Kidney (tissue), 22 donors: Measurements from ENCODE around the gene GOLPH3L. TPM values are rescaled to one million over a fixed set of nuclear protein-coding genes. Genes with fewer than 3 reads are reported as not detected.

Experiments
- DNase-seq, 5 donors: peaks; one replicate each; pipeline ENCODE4 v3.0.0-alpha.2; 2013 to 2020
- FAIRE-seq: peaks from 2 replicates; lab custom pipeline; 2012; peaks lifted over from hg19 to GRCh38; lab: Jason Lieb, UNC
- H3K27ac ChIP-seq, 2 donors: one replicate each; pipeline ENCODE4 v1.7.0; 2013; ENCODE audit warnings: low read depth in 2 of 2, low read length in 2 of 2, inconsistent platforms in 1 of 2
- H3K27me3 ChIP-seq: one replicate; pipeline ENCODE4 v1.7.1; 2013; ENCODE audit warnings: low read length, inconsistent platforms; ENCODE audit not compliant: control insufficient read depth, insufficient read depth
- H3K36me3 ChIP-seq, 3 donors: one replicate each; pipeline versions ENCODE4 v1.7.0 to v1.7.1; 2013; ENCODE audit warnings: low read length in 3 of 3, control low read depth in 1 of 3, inconsistent platforms in 1 of 3; ENCODE audit not compliant: insufficient read depth in 3 of 3, control insufficient read depth in 2 of 3
- H3K4me1 ChIP-seq, 3 donors: one replicate each; pipeline versions ENCODE4 v1.7.0 to v1.7.1; 2013; ENCODE audit warnings: low read length in 3 of 3, inconsistent platforms in 1 of 3, low read depth in 1 of 3; ENCODE audit not compliant: control insufficient read depth in 2 of 3, insufficient read depth in 2 of 3
- H3K4me3 ChIP-seq, 3 donors: one replicate each; pipeline versions ENCODE4 v1.7.0 to v1.8.1; 2013; ENCODE audit warnings: low read length in 3 of 3, control low read depth in 1 of 3, inconsistent platforms in 1 of 3
- H3K9ac ChIP-seq, 3 donors: one replicate each; pipeline versions ENCODE4 v1.7.0 to v1.7.1; 2013; ENCODE audit warnings: low read length in 3 of 3, control low read depth in 1 of 3, inconsistent platforms in 1 of 3
- H3K9me3 ChIP-seq, 3 donors: one replicate each; pipeline versions ENCODE4 v1.7.0 to v1.7.1; 2013; ENCODE audit warnings: low read length in 3 of 3, control low read depth in 1 of 3, inconsistent platforms in 1 of 3; ENCODE audit not compliant: control insufficient read depth in 2 of 3, insufficient read depth in 1 of 3
- intact Hi-C: fragments of 100-400 bp; cut with DNase I; formaldehyde crosslinking; loops from one replicate; pipeline ENCODE4 v1.11.1; 2022
- long read RNA-seq, 10 donors: library from polyadenylated mRNA in 1 of 10; unstranded in 1 of 10; transcript quantifications; one replicate each; pipeline ENCODE4 v2.0.0 and lab custom pipeline, GENCODE V29; 2021 to 2026
- polyA plus RNA-seq: library from polyadenylated mRNA; stranded (reverse); fragments of 350-450 nt; fragmentation: Illumina TruSeq; extraction: RNeasy Lipid Tissue Mini Kit (QIAGEN cat#74804); gene quantifications from one replicate; pipeline ENCODE4 v1.2.3, GENCODE V29; 2014; ENCODE audit warnings: low read depth, low replicate concordance; ENCODE audit not compliant: insufficient read depth
- total RNA-seq: library from RNA; stranded (reverse); fragmentation: NEBNext Ultra II Directional; extraction: Animal tissue kit (Norgen Biotek cat#: 25700); gene quantifications from one replicate; pipeline ENCODE4 v1.2.1, GENCODE V29; 2021
- TF ChIP-seq, protein P1 (sequence below): IDR thresholded peaks from 3 replicates; pipeline ENCODE4 v1.5.1; 2012; ENCODE audit warnings: mild to moderate bottlenecking, moderate library complexity, borderline replicate concordance; ENCODE audit not compliant: insufficient read depth; ENCODE audit errors: extremely low read depth
- donor health status: control.
- donor health status: control.
- donor health status: control.
- donor health status: control.
- donor health status: control.
- donor health status: DM: yes; HTN: yes; CAD: no.
- donor health status: Normal renal cell carcinoma (clear cell type).

Gene GOLPH3L
- total RNA-seq: 36.1 TPM
- polyA plus RNA-seq: 21.1 TPM
- long read RNA-seq, donor 1, partial matches to known transcripts: 0 of 3 reads
- long read RNA-seq, donor 1, other reads (novel, unspliced or antisense): 0 of 3 reads
- long read RNA-seq, donor 2, partial matches to known transcripts: 0 of 5 reads
- long read RNA-seq, donor 2, other reads (novel, unspliced or antisense): 0 of 5 reads
- long read RNA-seq, donor 3, transcript GOLPH3L-201 (5 exons, 2,999 nt): major isoform, 10 of 11 reads
- long read RNA-seq, donor 3, partial matches to known transcripts: 0 of 11 reads
- long read RNA-seq, donor 3, other reads (novel, unspliced or antisense): 0 of 11 reads
- long read RNA-seq, donor 4, transcript GOLPH3L-201 (5 exons, 2,999 nt): major isoform, 8 of 8 reads
- long read RNA-seq, donor 4, partial matches to known transcripts: 0 of 8 reads
- long read RNA-seq, donor 4, other reads (novel, unspliced or antisense): 0 of 8 reads
- long read RNA-seq, donor 5, partial matches to known transcripts: 0 of 2 reads
- long read RNA-seq, donor 5, other reads (novel, unspliced or antisense): 0 of 2 reads
- long read RNA-seq, donor 6, transcript GOLPH3L-201 (5 exons, 2,999 nt): major isoform, 8 of 8 reads
- long read RNA-seq, donor 6, partial matches to known transcripts: 0 of 8 reads
- long read RNA-seq, donor 6, other reads (novel, unspliced or antisense): 0 of 8 reads
- long read RNA-seq, donor 7, transcript GOLPH3L-201 (5 exons, 2,999 nt): major isoform, 13 of 25 reads
- long read RNA-seq, donor 7, partial matches to known transcripts: 4 of 25 reads
- long read RNA-seq, donor 7, other reads (novel, unspliced or antisense): 8 of 25 reads
- long read RNA-seq, donor 8, transcript GOLPH3L-201 (5 exons, 2,999 nt): major isoform, 6 of 6 reads
- long read RNA-seq, donor 8, partial matches to known transcripts: 0 of 6 reads
- long read RNA-seq, donor 8, other reads (novel, unspliced or antisense): 0 of 6 reads
- long read RNA-seq, donor 9, partial matches to known transcripts: 0 of 2 reads
- long read RNA-seq, donor 9, other reads (novel, unspliced or antisense): 0 of 2 reads
- long read RNA-seq, donor 10, transcript GOLPH3L-201 (5 exons, 2,999 nt): major isoform, 6 of 6 reads
- long read RNA-seq, donor 10, partial matches to known transcripts: 0 of 6 reads
- long read RNA-seq, donor 10, other reads (novel, unspliced or antisense): 0 of 6 reads

DNA sequence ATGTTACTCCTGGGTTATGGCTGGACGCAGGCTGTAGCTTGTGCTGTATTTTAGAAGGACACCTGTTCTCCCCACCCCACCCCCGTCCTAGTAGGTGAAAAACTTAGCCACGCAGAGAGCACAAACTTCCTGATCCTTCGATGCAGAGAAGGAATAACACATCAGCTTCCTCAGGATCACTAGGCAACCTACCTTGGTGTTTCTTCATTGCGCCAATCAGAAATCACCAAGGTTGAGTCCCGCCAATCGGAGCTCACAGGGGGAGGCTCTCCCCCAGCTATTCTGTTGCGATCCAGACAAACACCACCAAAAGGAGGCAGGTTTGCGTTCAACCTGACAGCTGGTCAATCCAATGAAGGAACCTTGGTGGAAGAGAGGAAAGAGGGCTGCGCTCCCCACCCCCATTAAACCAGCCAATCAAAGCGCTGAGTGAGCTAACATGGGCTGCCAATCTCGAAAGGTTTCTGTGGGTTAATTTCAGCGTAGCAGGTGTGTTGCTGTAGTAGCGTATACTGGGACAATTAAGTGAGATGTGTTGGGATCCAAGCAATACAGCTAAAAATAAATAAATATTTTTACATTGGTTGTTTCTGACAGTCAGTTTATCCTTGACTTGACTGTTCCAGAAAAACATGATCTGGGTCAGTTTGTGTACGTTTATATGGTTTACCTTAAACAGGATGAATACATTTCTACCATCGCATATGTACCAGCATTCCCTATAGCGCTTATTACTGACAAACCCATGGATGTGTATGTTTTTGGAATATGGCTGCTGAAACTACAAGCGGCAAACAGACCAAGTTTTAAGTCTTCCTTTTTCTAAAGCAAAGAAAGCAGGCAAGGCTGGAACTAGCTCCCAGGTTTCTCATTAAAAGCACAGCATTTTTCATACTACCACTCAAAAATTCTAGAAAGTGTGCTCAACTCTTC is at the start of gene GOLPH3L:
TSS of gene GOLPH3L (minus strand) at position 160 of the 933 bp plus-strand sequence. CDS start 2,316 bp downstream, outside the sequence.
- TF ChIP-seq, protein P1, sequence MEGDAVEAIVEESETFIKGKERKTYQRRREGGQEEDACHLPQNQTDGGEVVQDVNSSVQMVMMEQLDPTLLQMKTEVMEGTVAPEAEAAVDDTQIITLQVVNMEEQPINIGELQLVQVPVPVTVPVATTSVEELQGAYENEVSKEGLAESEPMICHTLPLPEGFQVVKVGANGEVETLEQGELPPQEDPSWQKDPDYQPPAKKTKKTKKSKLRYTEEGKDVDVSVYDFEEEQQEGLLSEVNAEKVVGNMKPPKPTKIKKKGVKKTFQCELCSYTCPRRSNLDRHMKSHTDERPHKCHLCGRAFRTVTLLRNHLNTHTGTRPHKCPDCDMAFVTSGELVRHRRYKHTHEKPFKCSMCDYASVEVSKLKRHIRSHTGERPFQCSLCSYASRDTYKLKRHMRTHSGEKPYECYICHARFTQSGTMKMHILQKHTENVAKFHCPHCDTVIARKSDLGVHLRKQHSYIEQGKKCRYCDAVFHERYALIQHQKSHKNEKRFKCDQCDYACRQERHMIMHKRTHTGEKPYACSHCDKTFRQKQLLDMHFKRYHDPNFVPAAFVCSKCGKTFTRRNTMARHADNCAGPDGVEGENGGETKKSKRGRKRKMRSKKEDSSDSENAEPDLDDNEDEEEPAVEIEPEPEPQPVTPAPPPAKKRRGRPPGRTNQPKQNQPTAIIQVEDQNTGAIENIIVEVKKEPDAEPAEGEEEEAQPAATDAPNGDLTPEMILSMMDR: no peak
- Histone ChIP-seq H3K4me3 (peak within 1 kb of the TSS; percentile 96 to 100 (median 97)), H3K27ac (peak within 1 kb of the TSS in 1 of 2 donors; percentile 69), H3K9ac (peak within 1 kb of the TSS; percentile 63 to 98 (median 75)), H3K27me3 (no peaks in the 10 kb centered on the region), H3K4me1 (peaks cover 0 to 3% (median 0%) of the 10 kb centered on the region in 3 donors), H3K9me3 (no peaks in the 10 kb centered on the region), H3K36me3 (peaks cover 2 to 12% (median 3%) of the 10 kb centered on the region in 3 donors)
- DNase-seq (peak; percentile 95 to 99 (median 98)), FAIRE-seq (peak; percentile 99)
- intact Hi-C loops: no loop called here

GRCh38 chr1:150730130-150730721 is 33.3 kb upstream of the GOLPH3L start:
- intact Hi-C loops: no loop called here
- no peak for FAIRE-seq

More at GRCh38 chr1:150730130-150730721, 33.3 kb upstream of the GOLPH3L start:
- H3K9me3 ChIP-seq: no peaks in the 10 kb centered on the region
- H3K9ac ChIP-seq: no peak overlapping the region
- H3K27me3 ChIP-seq: no peaks in the 10 kb centered on the region
- H3K4me3 ChIP-seq: no peak overlapping the region
- no peaks in the 10 kb centered on the region for H3K36me3 ChIP-seq
- H3K4me1 ChIP-seq: no peaks in the 10 kb centered on the region
- TF ChIP-seq, protein P1: no peak
- DNase-seq: no peak
- no peak overlapping the region for H3K27ac ChIP-seq
